Caco-2 (cell line): Measurements from ENCODE around the gene TMEM218. TPM values are rescaled to one million over a fixed set of nuclear protein-coding genes. Genes with fewer than 3 reads are reported as not detected.

Experiments used
- BruUV-seq: library from RNA; stranded (reverse); fragments of 400-500 nt; replicated peaks from 2 replicates; lab custom pipeline; 2021; lab: Mats Ljungman, UMichigan
- CTCF ChIA-PET: fragments of 300-600 bp; sonication (Branson Sonifier 250); formaldehyde crosslinking; loops from one replicate; lab custom pipeline; 2022; ENCODE audit warnings: antibody characterized with exemption; lab: Charles Lee
- POLR2A ChIA-PET: fragments of 300-600 bp; sonication (Branson Sonifier 250); formaldehyde crosslinking; loops from one replicate; lab custom pipeline; 2022; ENCODE audit warnings: antibody characterized with exemption; lab: Charles Lee
- DNase-seq, 2 experiments: peaks; one replicate each; pipeline versions ENCODE4 v3.0.0 to v3.0.0-alpha.2; 2020 to 2022
- H3K27me3 ChIP-seq: replicated peaks from 2 replicates; pipeline ENCODE4 v1.6.0; 2011; ENCODE audit warnings: low read length; ENCODE audit not compliant: control insufficient read depth, insufficient read depth
- H3K36me3 ChIP-seq: 2 replicates; pipeline ENCODE4 v1.5.1; 2011; ENCODE audit warnings: low read length; ENCODE audit not compliant: control insufficient read depth, insufficient read depth
- H3K4me1 ChIP-seq: fragments of 250-450 bp; sonication (Bioruptor Pico); 2 replicates; pipeline ENCODE4 v1.5.1; 2020; ENCODE audit warnings: mild to moderate bottlenecking
- H3K4me3 ChIP-seq: 2 replicates; pipeline ENCODE4 v1.5.1; 2011; ENCODE audit warnings: low read depth, mild to moderate bottlenecking, control low read depth, low read length
- H3K9me3 ChIP-seq: fragments of 250-450 bp; sonication (Bioruptor Pico); 2 replicates; pipeline ENCODE4 v1.5.1; 2020; ENCODE audit warnings: mild to moderate bottlenecking, moderate library complexity
- H3K27ac Mint-ChIP-seq: one replicate; pipeline ENCODE4 v1.8.0; 2022; ENCODE audit warnings: mixed read lengths; ENCODE audit not compliant: unreplicated experiment
- H3K27me3 Mint-ChIP-seq: one replicate; pipeline ENCODE4 v1.8.0; 2022; ENCODE audit warnings: mixed read lengths; ENCODE audit not compliant: insufficient read depth, unreplicated experiment
- H3K36me3 Mint-ChIP-seq: one replicate; pipeline ENCODE4 v1.8.0; 2022; ENCODE audit warnings: mild to moderate bottlenecking, mixed read lengths; ENCODE audit not compliant: insufficient read depth, unreplicated experiment
- H3K4me1 Mint-ChIP-seq: one replicate; pipeline ENCODE4 v1.8.0; 2022; ENCODE audit warnings: low read depth, mixed read lengths; ENCODE audit not compliant: unreplicated experiment
- H3K4me3 Mint-ChIP-seq: one replicate; pipeline ENCODE4 v1.8.0; 2022; ENCODE audit warnings: mild to moderate bottlenecking, moderate library complexity, mixed read lengths; ENCODE audit not compliant: unreplicated experiment
- H3K9me3 Mint-ChIP-seq: one replicate; pipeline ENCODE4 v1.8.0; 2022; ENCODE audit warnings: mixed read lengths; ENCODE audit not compliant: unreplicated experiment
- intact Hi-C: fragments of 100-400 bp; cut with micrococcal nuclease; formaldehyde crosslinking; loops from one replicate; pipeline ENCODE4 v1.10.0; 2022; ENCODE audit not compliant: unreplicated experiment
- total RNA-seq: library from RNA; stranded (reverse); gene quantifications from 2 replicates; pipeline ENCODE4 v1.2.3, GENCODE V29; 2022
- TF ChIP-seq, protein P1 (sequence below), 2 experiments: fragments of 200-600 bp in 1 of 2; IDR thresholded peaks; 1 replicate in 1 of 2; 2 replicates in 1 of 2; pipeline versions ENCODE4 v1.5.1 to v1.8.0; 2011 to 2022; ENCODE audit warnings: antibody characterized with exemption in 1 of 2, control low read depth in 1 of 2, inconsistent platforms in 1 of 2, low read depth in 1 of 2, low read length in 1 of 2, mild to moderate bottlenecking in 1 of 2, moderate library complexity in 1 of 2; ENCODE audit not compliant: insufficient read depth in 1 of 2, severe bottlenecking in 1 of 2, unreplicated experiment in 1 of 2

TMEM218 gene
- total RNA-seq, 1 experiment from 2014 or later = 20.3 TPM

DNA sequence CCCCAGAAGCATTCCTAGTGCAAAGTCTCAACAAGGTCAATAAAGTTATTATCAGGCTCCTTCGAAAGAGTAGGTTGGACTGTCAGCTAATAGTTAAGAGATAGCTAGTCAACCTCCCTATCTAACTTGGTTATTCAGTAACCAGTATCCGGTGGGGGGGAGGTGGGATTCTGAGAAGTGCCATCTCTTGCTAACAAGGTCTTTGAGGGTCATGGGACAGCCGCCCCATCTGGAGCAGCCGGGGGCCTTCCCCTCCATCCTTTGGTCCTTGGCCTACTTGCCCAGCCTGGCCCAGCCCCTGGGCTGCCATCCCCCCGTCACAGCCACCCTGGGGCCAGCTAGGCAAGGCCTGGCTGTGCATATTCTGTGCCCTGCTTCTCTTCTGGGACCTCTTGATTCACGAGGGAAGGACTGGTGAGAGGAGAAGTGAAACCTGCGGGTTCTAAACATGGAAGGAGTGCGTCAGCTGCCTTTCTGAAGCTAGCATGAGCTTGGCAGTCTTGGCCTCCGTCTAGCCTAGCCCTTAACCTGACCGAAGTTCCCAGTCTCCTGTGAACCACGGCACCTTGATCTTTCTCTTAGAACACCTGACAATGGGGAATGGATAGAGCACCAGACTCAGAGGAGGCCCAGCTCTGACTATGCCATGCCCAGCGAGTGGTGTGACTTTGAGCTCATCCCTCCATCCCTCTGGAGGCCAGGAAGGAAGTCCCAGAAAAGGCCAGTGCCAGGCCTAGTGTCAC is 39.0 kb downstream of the TMEM218 start:
- peak overlapping the region; percentile 61 for H3K27ac Mint-ChIP-seq
- H3K27me3 ChIP-seq = no peaks in the 10 kb centered on the region
- peaks cover 6% of the 10 kb centered on the region for H3K36me3 Mint-ChIP-seq
- intact Hi-C loops = no loop called here
- DNase-seq = peak; percentile 42 to 57
- no peak overlapping the region for H3K4me3 ChIP-seq
- H3K4me3 Mint-ChIP-seq = peak overlapping the region; percentile 18
- H3K9me3 ChIP-seq = no peaks in the 10 kb centered on the region
- POLR2A ChIA-PET = interaction anchor here (0.6 kb wide), 1 partner anchor 345 kb away, joined by 3 read pairs; no protein-coding TSS in a partner anchor
- no peaks in the 10 kb centered on the region for H3K27me3 Mint-ChIP-seq
- TF ChIP-seq, protein P1, sequence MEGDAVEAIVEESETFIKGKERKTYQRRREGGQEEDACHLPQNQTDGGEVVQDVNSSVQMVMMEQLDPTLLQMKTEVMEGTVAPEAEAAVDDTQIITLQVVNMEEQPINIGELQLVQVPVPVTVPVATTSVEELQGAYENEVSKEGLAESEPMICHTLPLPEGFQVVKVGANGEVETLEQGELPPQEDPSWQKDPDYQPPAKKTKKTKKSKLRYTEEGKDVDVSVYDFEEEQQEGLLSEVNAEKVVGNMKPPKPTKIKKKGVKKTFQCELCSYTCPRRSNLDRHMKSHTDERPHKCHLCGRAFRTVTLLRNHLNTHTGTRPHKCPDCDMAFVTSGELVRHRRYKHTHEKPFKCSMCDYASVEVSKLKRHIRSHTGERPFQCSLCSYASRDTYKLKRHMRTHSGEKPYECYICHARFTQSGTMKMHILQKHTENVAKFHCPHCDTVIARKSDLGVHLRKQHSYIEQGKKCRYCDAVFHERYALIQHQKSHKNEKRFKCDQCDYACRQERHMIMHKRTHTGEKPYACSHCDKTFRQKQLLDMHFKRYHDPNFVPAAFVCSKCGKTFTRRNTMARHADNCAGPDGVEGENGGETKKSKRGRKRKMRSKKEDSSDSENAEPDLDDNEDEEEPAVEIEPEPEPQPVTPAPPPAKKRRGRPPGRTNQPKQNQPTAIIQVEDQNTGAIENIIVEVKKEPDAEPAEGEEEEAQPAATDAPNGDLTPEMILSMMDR (IDR thresholded peaks at IDR 0.05; ENCODE audit: insufficient read depth in 1 of 2, low read depth in 1 of 2, low read length in 1 of 2, severe bottlenecking in 1 of 2, unreplicated experiment in 1 of 2) = no peak
- no TSS peak for BruUV-seq
- no peaks in the 10 kb centered on the region for H3K36me3 ChIP-seq
- H3K4me1 Mint-ChIP-seq = peaks cover 42% of the 10 kb centered on the region
- peaks cover 54% of the 10 kb centered on the region for H3K4me1 ChIP-seq
- H3K9me3 Mint-ChIP-seq = no peaks in the 10 kb centered on the region
- CTCF ChIA-PET = interaction anchor here (1.0 to 1.2 kb wide), 2 partner anchors 9 to 19 kb away, joined by 4 to 7 read pairs; partner anchors contain the start of gene SLC37A2

- H3K27me3 Mint-ChIP-seq = no peaks in the 10 kb centered on the region
- peaks cover 54% of the 10 kb centered on the region for H3K4me1 ChIP-seq
- TF ChIP-seq, protein P1 (IDR thresholded peaks at IDR 0.05; ENCODE audit: insufficient read depth in 1 of 2, low read depth in 1 of 2, low read length in 1 of 2, severe bottlenecking in 1 of 2, unreplicated experiment in 1 of 2) = no peak
- peak overlapping the region; percentile 18 for H3K4me3 Mint-ChIP-seq
- no TSS peak for BruUV-seq
- H3K27ac Mint-ChIP-seq = peak overlapping the region; percentile 61
- intact Hi-C loops = loop anchor here (1.0 kb wide), 1 partner anchor 9 kb away; the partner anchor contains the start of gene SLC37A2
- H3K9me3 Mint-ChIP-seq = no peaks in the 10 kb centered on the region
- H3K36me3 ChIP-seq = no peaks in the 10 kb centered on the region
- ChIA-PET POLR2A (interaction anchor here (0.6 kb wide), 1 partner anchor 345 kb away, joined by 3 read pairs; no protein-coding TSS in a partner anchor), CTCF (interaction anchor here (1.0 to 1.2 kb wide), 2 partner anchors 9 to 19 kb away, joined by 4 to 7 read pairs; partner anchors contain the start of gene SLC37A2)
- H3K27me3 ChIP-seq = no peaks in the 10 kb centered on the region
- peaks cover 42% of the 10 kb centered on the region for H3K4me1 Mint-ChIP-seq
- H3K4me3 ChIP-seq = no peak overlapping the region
- H3K9me3 ChIP-seq = no peaks in the 10 kb centered on the region
- no peak for DNase-seq
- peaks cover 6% of the 10 kb centered on the region for H3K36me3 Mint-ChIP-seq
Observed at GRCh38 chr11:125071846-125072217, 39.6 kb downstream of the TMEM218 start.

GRCh38 chr11:125071435-125071834 is 40.0 kb downstream of the TMEM218 start:
- Histone ChIP-seq H3K27me3 (no peaks in the 10 kb centered on the region), H3K4me1 (peaks cover 54% of the 10 kb centered on the region), H3K4me3 (no peak overlapping the region), H3K36me3 (no peaks in the 10 kb centered on the region), H3K9me3 (no peaks in the 10 kb centered on the region)
- no peak for DNase-seq
- peaks cover 6% of the 10 kb centered on the region for H3K36me3 Mint-ChIP-seq
- H3K27ac Mint-ChIP-seq = peak overlapping the region; percentile 61
- intact Hi-C loops = loop anchor here (1.0 kb wide), 1 partner anchor 8 kb away; the partner anchor contains the start of gene SLC37A2
- ChIA-PET CTCF (no interaction called here), POLR2A (interaction anchor here (0.6 kb wide), 1 partner anchor 344 kb away, joined by 3 read pairs; no protein-coding TSS in a partner anchor)
- no peak overlapping the region for H3K4me3 Mint-ChIP-seq
- peaks cover 42% of the 10 kb centered on the region for H3K4me1 Mint-ChIP-seq
- H3K9me3 Mint-ChIP-seq = no peaks in the 10 kb centered on the region
- BruUV-seq = no TSS peak
- no peaks in the 10 kb centered on the region for H3K27me3 Mint-ChIP-seq
- TF ChIP-seq, protein P1 (IDR thresholded peaks at IDR 0.05; ENCODE audit: insufficient read depth in 1 of 2, low read depth in 1 of 2, low read length in 1 of 2, severe bottlenecking in 1 of 2, unreplicated experiment in 1 of 2) = no peak
